Left colon (tissue), 2 donors: ENCODE data around the gene CNPPD1. TPM values are rescaled to one million over a fixed set of nuclear protein-coding genes. Genes with fewer than 3 reads are reported as not detected.
"Not testable (repeated sequence)": the region's sequence is repeated elsewhere in the genome, so short reads cannot be mapped to it uniquely, and the experiment has no call there.

Experiments used
- ATAC-seq: fragments of 200-7000 bp; cut with Tn5 transposase; one replicate; pipeline ENCODE4 v1.9.1; 2020; ENCODE audit warnings: mild to moderate bottlenecking, moderate library complexity
- DNase-seq, 2 donors: peaks; one replicate each; pipeline ENCODE4 v3.0.0-alpha.2; 2020
- intact Hi-C, 2 donors: fragments of 100-400 bp; cut with DNase I in 1 of 2; cut with micrococcal nuclease in 1 of 2; formaldehyde crosslinking; loops; one replicate each; pipeline versions ENCODE4 v1.11.2 to v1.14.0; 2022; cut with DNase I, micrococcal nuclease
- total RNA-seq, 2 donors: library from RNA; stranded (reverse); fragmentation: NEBNext Ultra II Directional; extraction: Animal tissue kit (Norgen Biotek cat#: 25700); gene quantifications; one replicate each; pipeline ENCODE4 v1.2.1, GENCODE V29; 2021
- donor health status: DM: no; HTN: no; CAD: no.
- donor health status: DM: yes; HTN: yes; CAD: no.

Gene CNPPD1
- total RNA-seq, 2 donors from 2014 or later, result 119 TPM

DNA sequence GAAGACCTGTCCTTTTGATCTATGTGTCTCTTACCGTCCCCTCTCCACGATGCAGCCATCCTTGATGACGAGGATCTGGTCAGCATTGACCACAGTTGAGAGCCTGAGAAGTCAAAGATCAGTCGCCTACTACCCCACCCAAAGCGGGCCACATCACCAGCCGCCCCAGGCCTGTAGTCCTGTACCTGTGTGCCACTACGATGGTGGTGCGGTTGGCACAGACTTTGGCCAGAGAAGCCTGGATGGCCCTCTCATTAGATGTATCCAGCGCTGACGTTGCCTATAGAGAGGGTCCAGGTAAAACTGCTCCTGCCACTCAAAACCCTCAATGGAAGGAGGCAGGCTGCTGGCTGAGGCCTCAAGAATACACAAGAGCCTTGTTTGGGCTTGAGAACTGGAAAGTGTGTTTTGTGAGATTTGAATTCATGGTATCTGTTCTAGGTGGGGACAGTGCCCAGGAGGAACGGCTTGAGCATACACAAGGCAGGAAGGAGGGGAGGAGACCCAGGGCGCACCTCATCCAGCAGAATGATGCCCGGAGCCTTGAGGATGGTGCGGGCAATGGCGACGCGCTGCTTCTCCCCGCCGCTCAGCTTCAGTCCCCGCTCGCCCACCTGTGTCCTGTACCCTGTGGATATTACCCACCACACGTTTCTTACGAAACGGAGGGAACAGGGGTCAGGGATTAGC is 33.6 kb upstream of the CNPPD1 start:
- DNase-seq (no peak), ATAC-seq (no peak)
- intact Hi-C loops, result no loop called here

DNA sequence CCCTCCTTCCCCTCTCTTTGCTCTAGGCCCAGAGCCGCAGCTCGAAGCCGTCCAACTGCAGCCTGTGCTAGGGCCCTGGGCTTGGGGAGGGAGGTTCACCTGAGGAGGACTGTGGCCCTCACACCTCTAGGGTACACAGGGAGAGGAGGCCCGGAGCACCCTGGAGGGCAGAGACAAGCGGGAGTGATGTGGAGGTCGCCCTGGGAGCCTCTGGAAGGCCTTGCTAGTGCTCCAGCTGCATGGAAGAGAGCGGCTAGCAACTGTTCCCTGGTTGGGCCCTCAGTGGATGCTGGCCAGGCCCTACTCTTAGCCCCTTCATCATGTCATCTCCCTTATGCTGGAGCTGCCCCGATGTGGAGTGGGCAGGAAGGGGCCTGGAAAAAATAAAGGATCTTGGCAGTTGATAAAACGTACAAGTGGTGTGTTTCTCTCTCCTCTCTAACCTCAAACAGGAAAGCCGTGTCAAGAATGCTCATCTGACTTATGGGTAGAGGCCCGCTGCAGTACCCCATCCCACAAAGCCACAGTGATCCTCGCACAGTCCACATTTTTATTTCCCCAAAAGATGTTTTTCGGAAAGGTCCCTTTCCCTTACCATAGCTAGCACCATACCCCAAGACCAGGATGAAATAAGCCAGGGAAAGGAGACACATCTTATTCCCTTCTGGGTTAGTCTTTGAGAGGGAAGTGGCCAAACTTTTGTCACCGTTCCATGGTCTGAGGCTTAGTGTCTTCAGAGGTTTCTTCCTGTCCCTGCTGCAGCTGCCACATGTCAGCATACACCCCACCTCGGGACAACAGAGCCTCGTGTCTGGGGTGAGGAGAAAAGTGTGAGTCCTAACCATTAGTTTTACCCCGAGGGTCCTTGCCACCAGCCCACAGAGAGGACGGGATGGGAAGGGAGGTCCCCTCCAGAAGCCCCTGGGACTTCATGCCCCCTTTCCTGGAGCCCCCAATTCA is 32.8 kb upstream of the CNPPD1 start:
- ATAC-seq (no peak), DNase-seq (no peak)
- intact Hi-C loops, result no loop called here

DNA sequence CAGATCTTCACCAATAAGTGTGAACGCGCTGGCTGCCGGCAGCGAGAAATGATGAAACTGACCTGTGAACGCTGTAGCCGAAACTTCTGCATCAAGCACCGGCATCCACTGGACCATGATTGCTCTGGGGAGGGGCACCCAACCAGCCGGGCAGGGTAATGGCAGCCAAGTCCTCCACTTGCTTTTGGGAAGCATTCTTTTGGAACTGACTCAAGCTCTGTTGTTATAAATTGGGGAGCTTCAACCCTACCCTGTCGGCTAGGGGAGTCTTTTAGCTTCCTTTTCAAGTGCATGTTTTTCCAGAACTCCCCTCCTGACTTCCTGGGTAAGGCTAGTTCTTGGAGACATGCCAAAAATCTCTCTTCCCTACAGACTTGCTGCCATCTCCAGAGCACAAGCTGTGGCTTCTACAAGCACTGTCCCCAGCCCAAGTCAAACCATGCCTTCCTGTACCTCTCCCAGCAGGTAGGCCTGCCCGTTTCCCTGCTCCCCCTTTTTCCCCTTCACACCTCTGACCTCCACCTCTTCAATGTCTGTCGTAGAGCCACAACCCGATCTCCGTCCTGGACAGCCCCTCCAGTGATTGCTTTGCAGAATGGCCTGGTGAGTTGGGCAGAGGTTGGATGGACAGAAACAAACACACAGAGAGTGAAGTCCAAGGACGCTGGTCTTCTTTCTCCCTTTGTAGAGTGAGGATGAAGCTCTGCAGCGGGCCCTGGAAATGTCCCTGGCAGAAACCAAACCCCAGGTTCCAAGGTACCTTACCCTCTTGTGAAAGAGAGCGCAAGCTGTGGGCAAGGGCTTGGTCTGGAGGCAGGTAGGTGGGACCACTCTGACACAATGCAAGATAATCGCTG is 31.4 kb upstream of the CNPPD1 start:
- ATAC-seq (no peak), DNase-seq (no peak)
- intact Hi-C loops, result no loop called here

DNA sequence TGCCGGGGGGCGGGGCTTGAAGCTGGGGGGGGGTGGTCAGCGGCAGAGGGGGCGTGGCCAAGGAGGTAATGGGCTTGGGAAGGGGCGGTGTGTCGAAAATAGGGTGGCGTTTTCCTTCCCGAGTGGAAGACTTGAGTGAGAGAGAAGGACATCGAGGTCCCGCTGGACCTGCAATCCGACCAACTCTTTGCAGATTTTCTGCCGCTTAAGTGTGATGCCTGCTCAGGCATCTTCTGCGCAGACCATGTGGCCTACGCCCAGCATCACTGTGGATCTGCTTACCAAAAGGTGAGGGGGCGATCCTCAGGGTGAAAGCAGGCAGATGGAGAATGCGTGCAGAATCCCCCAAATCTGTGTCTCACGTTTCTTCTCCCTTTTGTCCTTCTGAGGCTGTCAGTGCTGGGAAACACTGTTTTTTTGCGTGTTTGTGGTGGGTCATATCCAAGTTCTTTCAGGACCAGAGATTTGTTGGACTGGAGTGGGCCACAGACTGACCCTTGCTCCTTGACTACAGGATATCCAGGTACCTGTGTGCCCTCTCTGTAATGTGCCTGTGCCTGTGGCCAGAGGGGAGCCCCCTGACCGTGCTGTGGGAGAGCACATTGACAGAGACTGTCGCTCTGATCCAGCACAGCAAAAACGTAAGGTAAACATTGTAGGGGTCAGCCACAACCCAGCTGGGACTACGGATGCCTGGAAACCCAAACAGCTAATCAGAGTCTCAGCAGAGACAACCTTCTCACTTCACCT is 30.6 kb upstream of the CNPPD1 start:
- intact Hi-C loops, result no loop called here
- DNase-seq (no peak), ATAC-seq (no peak)

DNA sequence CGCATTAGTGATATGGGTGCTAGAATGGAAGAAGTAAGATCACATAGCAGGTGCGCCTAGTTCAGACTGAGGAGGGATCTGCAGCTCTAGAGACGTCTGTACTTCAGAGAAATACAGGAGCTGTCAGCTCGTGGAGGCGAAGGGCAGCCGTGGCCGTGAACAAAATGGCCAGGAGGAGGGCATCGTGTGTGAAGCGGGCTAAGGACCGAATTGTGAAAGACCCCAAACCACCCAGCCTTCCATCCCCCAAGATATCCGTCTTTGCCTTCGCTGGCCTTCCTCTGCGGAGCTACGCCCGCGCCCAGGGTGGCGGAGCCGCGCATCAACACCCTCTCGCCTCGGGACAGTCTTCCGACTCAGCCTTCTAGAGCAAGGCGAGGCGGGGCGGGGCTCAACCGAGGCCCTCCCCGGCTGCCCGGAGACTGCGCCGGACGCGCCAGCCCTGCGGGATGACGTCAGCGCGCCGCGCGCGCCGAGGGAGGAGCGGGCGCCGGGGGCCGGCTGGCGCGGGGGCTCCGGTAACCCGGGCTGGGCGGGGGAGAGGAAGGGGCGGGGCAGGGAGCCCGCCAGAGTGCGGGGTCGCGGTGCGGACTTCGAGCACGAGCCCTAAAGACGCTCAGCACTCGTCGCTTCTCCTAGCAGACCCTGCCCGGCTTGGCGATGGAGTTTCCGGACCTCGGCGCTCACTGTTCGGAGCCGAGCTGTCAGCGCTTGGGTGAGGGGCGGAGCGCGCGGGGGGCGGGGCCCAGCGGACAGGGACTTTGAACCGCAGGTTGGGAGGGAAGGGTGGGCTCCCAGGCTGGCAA is 29.8 kb upstream of the CNPPD1 start, which contains the start of gene ZFAND2B:
TSS of gene ZFAND2B (plus strand) at position 455 of the 806 bp plus-strand sequence. CDS start at position 661, 206 bp downstream.
- DNase-seq (peak; percentile 94 to 97), ATAC-seq (peak; percentile 95)
- intact Hi-C loops, result no loop called here

DNA sequence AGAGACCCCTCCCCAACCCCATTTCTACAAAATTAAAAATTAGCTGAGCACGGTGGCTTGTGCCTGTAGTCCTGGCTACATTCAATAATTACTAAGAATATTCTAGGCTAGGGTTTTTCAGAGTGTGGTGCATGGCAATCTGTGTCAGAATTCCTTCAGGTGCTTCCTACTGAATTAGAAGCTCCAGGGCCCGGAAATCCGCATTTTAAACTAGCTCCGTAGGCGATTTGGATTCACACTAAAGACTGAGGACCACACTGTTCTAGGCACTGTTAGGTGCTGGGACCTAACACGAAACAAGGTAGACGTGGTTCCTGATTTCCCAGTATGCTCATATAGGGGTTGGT is 29.2 kb upstream of the CNPPD1 start:
- intact Hi-C loops, result no loop called here
- DNase-seq, result no peak
- ATAC-seq, result no peak

DNA sequence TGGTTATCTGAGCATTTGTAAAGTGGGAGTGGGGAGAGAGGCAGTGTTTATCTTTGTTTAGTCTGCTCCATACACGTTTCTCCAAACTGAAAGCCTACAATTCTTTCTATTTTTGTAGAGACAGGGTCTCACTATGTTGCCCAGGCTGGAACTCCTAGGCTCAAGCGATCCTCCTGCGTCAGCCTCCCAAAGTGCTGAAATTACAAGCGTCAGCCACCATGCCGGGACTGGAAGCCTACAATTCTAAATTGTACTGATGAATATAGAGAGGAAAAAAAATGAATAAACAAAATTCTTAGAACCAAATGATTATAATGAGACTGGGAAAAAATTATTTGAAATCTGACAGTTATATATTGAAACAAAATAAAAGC is 28.4 kb upstream of the CNPPD1 start:
- ATAC-seq (no peak), DNase-seq (no peak)
- intact Hi-C loops, result no loop called here

DNA sequence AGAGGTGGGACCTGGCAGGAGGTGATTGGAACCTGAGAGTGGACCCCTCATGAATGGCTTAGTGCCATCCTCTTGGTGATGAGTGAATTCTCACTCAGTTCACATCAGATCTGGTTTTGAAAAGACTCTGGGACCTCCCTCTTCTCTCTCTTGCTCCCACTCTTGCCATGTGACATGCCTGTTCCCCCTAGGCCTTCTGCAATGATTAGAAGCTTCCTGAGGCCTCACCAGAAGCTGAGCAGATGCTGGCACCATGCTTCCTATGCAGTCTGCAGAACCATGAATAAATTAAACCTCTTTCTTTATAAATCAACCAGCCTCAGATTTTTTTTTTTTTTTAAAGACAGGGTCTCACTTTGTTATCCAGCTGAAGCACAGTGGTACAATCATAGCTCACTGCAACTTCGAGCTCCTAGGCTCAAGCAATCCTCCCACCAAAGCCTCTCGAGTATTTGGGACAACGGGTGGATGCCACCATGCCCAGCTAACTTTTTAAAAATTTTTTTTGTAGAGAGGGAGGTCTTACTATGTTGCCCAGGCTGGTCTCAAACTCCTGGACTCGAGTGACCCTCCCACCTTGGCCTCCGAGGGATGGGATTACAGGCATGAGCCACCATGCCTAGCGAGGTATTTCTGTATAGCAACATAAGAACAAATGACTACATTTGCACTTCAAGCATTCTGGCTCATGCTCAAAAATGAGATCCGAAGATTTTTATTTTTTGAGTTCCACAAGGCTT is 27.9 kb upstream of the CNPPD1 start:
- no peak for DNase-seq
- intact Hi-C loops, result no loop called here
- ATAC-seq, result no peak

DNA sequence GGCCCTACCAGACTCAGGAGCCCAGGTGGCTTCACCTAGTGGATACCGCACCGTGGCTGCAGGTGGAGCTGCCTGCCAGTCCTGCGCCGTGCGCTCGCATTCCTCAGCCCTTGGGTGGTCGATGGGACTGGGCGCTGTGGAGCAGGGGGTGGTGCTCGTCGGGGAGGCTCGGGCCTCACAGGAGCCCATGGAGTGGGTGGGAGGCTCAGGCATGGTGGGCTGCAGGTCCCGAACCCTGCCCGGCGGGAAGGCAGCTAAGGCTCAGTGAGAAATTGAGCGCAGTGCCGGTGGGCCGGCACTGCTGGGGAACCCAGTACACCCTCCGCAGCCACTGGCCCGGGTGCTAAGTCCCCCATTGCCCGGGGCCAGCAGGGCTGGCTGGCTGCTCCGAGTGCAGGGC is 24.6 kb upstream of the CNPPD1 start:
- intact Hi-C loops, result not testable (repeated sequence)

DNA sequence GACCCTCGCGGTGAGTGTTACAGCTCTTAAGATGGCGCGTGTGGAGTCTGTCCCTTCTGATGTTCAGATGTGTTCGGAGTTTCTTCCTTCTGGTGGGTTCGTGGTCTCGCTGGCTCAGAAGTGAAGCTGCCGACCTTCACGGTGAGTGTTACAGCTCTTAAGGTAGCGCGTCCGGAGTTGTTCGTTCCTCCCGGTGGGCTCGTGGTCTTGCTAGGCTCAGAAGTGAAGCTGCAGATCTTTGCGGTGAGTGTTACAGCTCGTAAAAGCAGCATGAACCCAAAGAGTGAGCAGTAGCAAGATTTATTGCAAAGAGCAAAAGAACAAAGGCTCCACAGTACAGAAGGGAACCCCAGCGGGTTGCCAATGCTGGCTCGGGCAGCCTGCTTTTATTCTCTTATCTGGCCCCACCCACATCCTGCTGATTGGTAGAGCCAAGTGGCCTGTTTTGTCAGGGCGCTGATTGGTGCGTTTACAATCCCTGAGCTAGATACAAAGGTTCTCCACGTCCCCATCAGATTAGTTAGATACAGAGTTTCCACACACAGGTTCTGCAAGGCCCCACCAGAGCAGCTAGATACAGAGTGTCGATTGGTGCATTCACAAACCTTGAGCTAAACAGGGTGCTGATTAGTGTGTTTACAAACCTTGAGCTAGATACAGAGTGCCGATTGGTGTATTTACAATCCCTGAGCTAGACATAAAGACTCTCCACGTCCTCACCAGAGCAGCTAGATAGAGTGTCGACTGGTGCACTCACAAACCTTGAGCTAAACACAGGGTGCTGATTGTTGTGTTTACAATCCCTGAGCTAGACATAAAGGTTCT is 24.0 kb upstream of the CNPPD1 start:
- DNase-seq, ATAC-seq, intact Hi-C loops: not testable (repeated sequence)

More for the DNA sequence above, 24.6 kb upstream of the CNPPD1 start:
- not testable (repeated sequence) for ATAC-seq, DNase-seq

DNA sequence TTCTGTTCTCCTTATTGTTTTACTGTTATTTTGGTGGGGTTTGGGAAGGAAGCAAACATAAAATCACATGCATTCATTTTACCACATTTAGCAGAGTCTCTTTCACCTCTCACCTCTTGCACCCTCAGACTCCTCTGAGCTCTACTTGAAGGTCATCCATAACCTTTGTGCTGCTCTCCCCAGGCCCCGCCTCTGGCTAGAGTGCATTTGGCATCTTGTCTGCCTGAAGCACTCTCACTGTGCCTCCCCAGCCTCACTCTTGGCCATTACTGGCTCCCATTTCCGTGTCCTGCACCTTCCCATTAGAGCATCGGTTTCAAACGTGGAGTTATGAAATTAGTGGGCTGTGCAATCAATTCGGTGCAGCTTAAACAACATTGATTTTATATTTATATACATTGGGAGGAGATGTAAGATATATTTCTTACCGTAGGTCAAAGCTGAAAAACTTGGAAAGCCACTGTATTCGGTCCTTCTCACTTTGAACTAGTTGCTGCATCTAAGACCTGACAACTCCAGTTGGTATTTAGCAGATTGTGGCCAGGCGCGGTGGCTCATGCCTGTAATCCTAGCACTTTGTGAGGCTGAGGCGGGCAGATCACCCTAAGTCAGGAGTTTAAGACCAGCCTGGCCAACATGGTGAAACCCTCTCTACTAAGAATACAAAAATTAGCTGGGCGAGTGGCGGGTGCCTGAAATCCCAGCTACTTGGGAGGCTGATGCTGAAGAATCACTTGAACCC is 22.9 kb upstream of the CNPPD1 start:
- ATAC-seq, result no peak
- intact Hi-C loops, result no loop called here
- DNase-seq, result no peak

DNA sequence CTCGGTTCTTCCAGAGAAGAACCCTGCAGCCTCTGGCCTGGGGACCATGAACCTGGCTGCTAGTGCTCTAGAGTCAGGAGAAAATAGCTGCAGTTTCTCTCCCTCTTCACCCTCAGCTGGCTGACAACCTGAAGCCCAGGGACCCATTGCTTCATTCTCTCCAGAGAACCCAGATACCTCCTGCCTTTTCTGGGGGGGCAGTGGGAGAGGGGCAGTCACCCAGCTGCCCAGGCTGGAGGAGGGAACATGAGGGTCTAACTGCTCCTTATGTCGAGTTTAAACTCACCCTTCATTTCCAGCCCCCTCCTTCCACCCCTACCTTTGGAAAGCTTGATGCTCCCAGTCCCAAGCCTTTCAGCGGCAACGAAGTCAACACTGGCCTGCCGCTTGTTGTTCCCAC is 22.2 kb upstream of the CNPPD1 start:
- DNase-seq (no peak), ATAC-seq (no peak)
- intact Hi-C loops, result no loop called here

DNA sequence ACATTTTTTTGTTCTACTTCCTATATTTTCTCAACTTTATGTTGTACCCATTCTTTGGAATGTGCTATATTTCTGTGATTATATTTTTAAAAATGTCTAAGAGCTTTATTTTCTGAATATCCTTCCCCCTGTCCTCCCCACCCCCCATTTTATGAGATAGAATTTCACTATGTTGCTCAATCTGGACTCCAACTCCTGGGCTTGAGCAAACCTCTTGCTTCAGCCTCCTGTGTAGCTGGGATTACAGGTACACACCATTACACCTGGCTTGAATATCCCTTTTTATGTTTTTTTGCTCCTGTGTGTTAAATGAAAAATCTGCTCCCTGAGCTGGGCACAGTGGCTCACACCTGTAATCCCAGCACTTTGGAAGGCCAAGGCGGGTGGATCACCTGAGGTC is 20.7 kb upstream of the CNPPD1 start:
- DNase-seq (no peak), ATAC-seq (no peak)
- intact Hi-C loops, result no loop called here

DNA sequence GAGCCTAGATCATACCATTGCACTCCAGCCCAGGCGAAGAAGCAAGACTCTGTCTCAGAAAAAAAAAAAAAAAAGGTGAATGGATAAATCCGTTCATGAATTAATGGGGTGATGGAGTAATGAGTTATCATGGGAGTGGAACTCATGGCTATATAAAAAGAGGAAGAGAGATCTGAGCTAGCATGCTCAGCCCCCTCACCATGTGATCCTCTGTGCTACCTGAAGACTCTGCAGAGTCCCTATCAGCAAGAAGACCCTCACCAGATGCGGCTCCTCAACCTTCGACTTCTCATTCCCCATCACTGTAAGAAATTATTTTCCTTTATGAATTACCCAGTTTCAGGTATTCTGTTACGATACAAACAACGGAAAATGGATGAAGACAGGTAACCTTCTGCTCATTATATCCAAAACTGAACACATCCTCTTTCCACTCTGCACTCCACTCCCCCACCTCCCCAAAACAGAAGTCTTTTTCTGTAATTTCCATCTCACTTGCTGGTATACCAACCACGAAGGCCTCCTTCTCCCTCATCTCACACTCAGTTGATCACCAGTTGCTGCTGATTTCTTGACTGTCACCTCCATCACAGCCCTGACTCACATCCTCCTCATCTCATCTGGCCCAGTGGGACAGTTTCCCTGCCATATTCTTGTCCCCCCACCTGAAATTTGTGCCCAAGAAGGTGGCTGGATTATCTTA is 10.2 kb upstream of the CNPPD1 start:
- DNase-seq (no peak), ATAC-seq (no peak)
- intact Hi-C loops, result no loop called here

DNA sequence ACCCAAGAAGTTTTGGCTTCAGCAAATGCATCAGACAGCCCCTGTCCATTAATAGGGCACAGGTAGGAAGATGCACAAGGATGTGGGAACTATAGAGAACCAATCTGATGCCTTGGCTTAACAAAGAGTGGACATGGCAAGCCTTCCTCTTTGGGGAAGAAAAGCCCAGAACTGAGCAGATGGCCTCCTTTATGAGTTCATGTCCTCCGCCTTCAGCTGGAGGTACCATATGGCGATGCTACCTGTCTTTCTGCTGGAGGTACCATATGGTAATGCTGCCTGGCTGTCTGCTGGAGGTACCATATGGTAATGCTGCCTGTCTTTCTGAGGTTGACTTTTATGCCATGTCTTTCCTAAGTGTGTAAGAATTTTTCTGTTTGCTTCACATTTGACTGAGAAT is 7.4 kb upstream of the CNPPD1 start:
- DNase-seq (no peak), ATAC-seq (no peak)
- intact Hi-C loops, result no loop called here
